K562 (cell line): ENCODE data around the gene TAOK2. TPM values are rescaled to one million over a fixed set of nuclear protein-coding genes. Genes with fewer than 3 reads are reported as not detected.

Experiments
- CBX1 ChIP-seq: sonication (generic); IDR thresholded peaks from 2 replicates; pipeline ENCODE4 v1.6.1; 2016; ENCODE audit warnings: antibody characterized with exemption, low read depth, mild to moderate bottlenecking
- CREM ChIP-seq: IDR thresholded peaks from 2 replicates; pipeline ENCODE4 v1.6.1; 2014; ENCODE audit warnings: antibody characterized with exemption, low read depth
- DDX20 ChIP-seq: fragments of 450-650 bp; IDR thresholded peaks from 2 replicates; pipeline ENCODE4 v1.6.1; 2016; ENCODE audit warnings: missing genetic modification characterization, low read depth, mild to moderate bottlenecking, missing compliant biosample characterization, moderate library complexity
- EZH2 ChIP-seq: IDR thresholded peaks from 2 replicates; pipeline ENCODE4 v1.6.1; 2012; ENCODE audit warnings: low read depth, mild to moderate bottlenecking, inconsistent platforms, low read length, borderline replicate concordance
- FOXK2 ChIP-seq, 2 experiments: fragments of 450-650 bp; IDR thresholded peaks in 1 of 2; conservative IDR thresholded peaks in 1 of 2; 2 replicates each; pipeline ENCODE4 v1.6.1; 2016; ENCODE audit warnings: low read depth in 2 of 2, mild to moderate bottlenecking in 1 of 2
- GTF2A2 ChIP-seq: IDR thresholded peaks from 2 replicates; pipeline ENCODE4 v1.6.1; 2016; ENCODE audit warnings: mild to moderate bottlenecking, missing genetic modification characterization, missing compliant biosample characterization
- HMG20A ChIP-seq: fragments of 450-650 bp; formaldehyde crosslinking; conservative IDR thresholded peaks from 2 replicates; pipeline ENCODE4 v1.4.0; 2020; ENCODE audit warnings: mild to moderate bottlenecking, mixed read lengths
- HOXB6 ChIP-seq: fragments of 250-450 bp; sonication (Bioruptor Pico); IDR thresholded peaks from 2 replicates; pipeline ENCODE4 v1.5.1; 2022; ENCODE audit warnings: mild to moderate bottlenecking, borderline replicate concordance
- NEUROD1 ChIP-seq: fragments of 150-350 bp; IDR thresholded peaks from 2 replicates; pipeline ENCODE4 v1.6.1; 2014; ENCODE audit warnings: borderline replicate concordance, low read length, low read depth; ENCODE audit not compliant: partially characterized antibody
- NR2F6 ChIP-seq: fragments of 450-650 bp; formaldehyde crosslinking; IDR thresholded peaks from 2 replicates; pipeline ENCODE4 v1.4.0; 2020; ENCODE audit warnings: mild to moderate bottlenecking
- PRDM10 ChIP-seq: fragments of 450-650 bp; IDR thresholded peaks from 2 replicates; pipeline ENCODE4 v1.6.1; 2018; ENCODE audit not compliant: partially characterized antibody
- PRMT5 ChIP-seq: sonication (generic); formaldehyde crosslinking; IDR thresholded peaks from 2 replicates; pipeline ENCODE4 v1.5.0; 2020; ENCODE audit warnings: missing genetic modification reagents
- RFX7 ChIP-seq: fragments of 250-450 bp; sonication (Bioruptor Pico); IDR thresholded peaks from 2 replicates; pipeline ENCODE4 v1.5.1; 2021; ENCODE audit warnings: mild to moderate bottlenecking
- STAG1 ChIP-seq: sonication (generic); formaldehyde crosslinking; IDR thresholded peaks from 2 replicates; pipeline ENCODE4 v1.5.0; 2020; ENCODE audit warnings: missing genetic modification reagents, borderline replicate concordance
- ZNF764 ChIP-seq: fragments of 250-450 bp; sonication (Bioruptor Pico); IDR thresholded peaks from 2 replicates; pipeline ENCODE4 v1.4.0; 2020; ENCODE audit warnings: low read depth, mild to moderate bottlenecking, moderate library complexity
- polyA plus RNA-seq, 8 experiments: library from polyadenylated mRNA; depleted of rRNA in 4 of 8; stranded (reverse) in 5 of 8; unstranded in 3 of 8; fragments of >200 nt; fragmentation: Nextera tagmentation in 2 of 8; fragmentation: Illumina TruSeq in 1 of 8; extraction: Ambion mirVana in 2 of 8; extraction: Trizol in 1 of 8; gene quantifications; 2 replicates each; pipeline versions ENCODE4 v1.2.1 to v1.2.3, GENCODE V29; 2011 to 2014; ENCODE audit warnings: inconsistent platforms in 1 of 8, missing spikeins in 1 of 8
- total RNA-seq, 7 experiments: library from RNA; depleted of rRNA in 6 of 7; stranded (reverse); fragments of >200 nt in 6 of 7; fragmentation: Illumina TruSeq in 2 of 7; extraction: Trizol in 2 of 7; gene quantifications; 2 replicates each; pipeline versions ENCODE4 v1.2.1 to v1.2.3, GENCODE V29; 2011 to 2021; ENCODE audit warnings: low replicate concordance in 1 of 7
- TF ChIP-seq, protein P1 (sequence below): fragments of 250-450 bp; sonication (Bioruptor Pico); IDR thresholded peaks from 2 replicates; pipeline ENCODE4 v1.8.0; 2022; ENCODE audit warnings: moderate library complexity, mild to moderate bottlenecking, inconsistent platforms
- TF ChIP-seq, protein P2 (sequence below): sonication (generic); formaldehyde crosslinking; IDR thresholded peaks from 2 replicates; pipeline ENCODE4 v1.8.1; 2023; ENCODE audit warnings: mild to moderate bottlenecking, missing genetic modification reagents
- TF ChIP-seq, protein P3 (sequence below): IDR thresholded peaks from 2 replicates; pipeline ENCODE4 v1.6.1; 2012; ENCODE audit warnings: low read depth, low read length, improper control_type of control experiment, borderline replicate concordance

The TAOK2 gene
- total and polyA plus RNA-seq, 9 of the 15 experiments (the other 6 are each of a cell fraction or from before 2014, with no cell fraction given) = 0.10 to 41.8 (median 13.7) TPM

- TF ChIP-seq, protein P1, sequence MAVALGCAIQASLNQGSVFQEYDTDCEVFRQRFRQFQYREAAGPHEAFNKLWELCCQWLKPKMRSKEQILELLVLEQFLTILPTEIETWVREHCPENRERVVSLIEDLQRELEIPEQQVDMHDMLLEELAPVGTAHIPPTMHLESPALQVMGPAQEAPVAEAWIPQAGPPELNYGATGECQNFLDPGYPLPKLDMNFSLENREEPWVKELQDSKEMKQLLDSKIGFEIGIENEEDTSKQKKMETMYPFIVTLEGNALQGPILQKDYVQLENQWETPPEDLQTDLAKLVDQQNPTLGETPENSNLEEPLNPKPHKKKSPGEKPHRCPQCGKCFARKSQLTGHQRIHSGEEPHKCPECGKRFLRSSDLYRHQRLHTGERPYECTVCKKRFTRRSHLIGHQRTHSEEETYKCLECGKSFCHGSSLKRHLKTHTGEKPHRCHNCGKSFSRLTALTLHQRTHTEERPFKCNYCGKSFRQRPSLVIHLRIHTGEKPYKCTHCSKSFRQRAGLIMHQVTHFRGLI (CRISPR knock-in tag) = no peak
- TF ChIP-seq HOXB6 (CRISPR knock-in tag) = no peak
- no peak for TF ChIP-seq STAG1 (CRISPR knock-in tag)
- TF ChIP-seq FOXK2 (conservative IDR thresholded peaks at IDR 0.05 in 1 of 2, IDR thresholded peaks at IDR 0.05 in 1 of 2; ENCODE audit: low read depth in 2 of 2) = peak in 1 of 2 experiments; percentile 31; a peak in 1 of 4 replicates
- TF ChIP-seq PRMT5 = no peak
- no peak for TF ChIP-seq DDX20 (tag)
- no peak for TF ChIP-seq EZH2
- no peak for TF ChIP-seq ZNF764
- TF ChIP-seq CREM = no peak
- TF ChIP-seq, protein P2, sequence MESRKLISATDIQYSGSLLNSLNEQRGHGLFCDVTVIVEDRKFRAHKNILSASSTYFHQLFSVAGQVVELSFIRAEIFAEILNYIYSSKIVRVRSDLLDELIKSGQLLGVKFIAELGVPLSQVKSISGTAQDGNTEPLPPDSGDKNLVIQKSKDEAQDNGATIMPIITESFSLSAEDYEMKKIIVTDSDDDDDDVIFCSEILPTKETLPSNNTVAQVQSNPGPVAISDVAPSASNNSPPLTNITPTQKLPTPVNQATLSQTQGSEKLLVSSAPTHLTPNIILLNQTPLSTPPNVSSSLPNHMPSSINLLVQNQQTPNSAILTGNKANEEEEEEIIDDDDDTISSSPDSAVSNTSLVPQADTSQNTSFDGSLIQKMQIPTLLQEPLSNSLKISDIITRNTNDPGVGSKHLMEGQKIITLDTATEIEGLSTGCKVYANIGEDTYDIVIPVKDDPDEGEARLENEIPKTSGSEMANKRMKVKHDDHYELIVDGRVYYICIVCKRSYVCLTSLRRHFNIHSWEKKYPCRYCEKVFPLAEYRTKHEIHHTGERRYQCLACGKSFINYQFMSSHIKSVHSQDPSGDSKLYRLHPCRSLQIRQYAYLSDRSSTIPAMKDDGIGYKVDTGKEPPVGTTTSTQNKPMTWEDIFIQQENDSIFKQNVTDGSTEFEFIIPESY (CRISPR knock-in tag) = no peak
- TF ChIP-seq, protein P3, sequence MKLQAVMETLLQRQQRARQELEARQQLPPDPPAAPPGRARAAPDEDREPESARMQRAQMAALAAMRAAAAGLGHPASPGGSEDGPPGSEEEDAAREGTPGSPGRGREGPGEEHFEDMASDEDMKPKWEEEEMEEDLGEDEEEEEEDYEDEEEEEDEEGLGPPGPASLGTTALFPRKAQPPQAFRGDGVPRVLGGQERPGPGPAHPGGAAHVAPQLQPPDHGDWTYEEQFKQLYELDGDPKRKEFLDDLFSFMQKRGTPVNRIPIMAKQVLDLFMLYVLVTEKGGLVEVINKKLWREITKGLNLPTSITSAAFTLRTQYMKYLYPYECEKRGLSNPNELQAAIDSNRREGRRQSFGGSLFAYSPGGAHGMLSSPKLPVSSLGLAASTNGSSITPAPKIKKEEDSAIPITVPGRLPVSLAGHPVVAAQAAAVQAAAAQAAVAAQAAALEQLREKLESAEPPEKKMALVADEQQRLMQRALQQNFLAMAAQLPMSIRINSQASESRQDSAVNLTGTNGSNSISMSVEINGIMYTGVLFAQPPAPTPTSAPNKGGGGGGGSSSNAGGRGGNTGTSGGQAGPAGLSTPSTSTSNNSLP = peak; percentile 81; the same call in 1 of the 2 replicates
- no peak for TF ChIP-seq HMG20A
- TF ChIP-seq RFX7 (CRISPR knock-in tag) = no peak
- no peak for TF ChIP-seq CBX1
- TF ChIP-seq GTF2A2 (tag) = no peak
- TF ChIP-seq PRDM10 = no peak
- TF ChIP-seq NR2F6 (CRISPR knock-in tag) = no peak
- TF ChIP-seq NEUROD1 = no peak
Observed at GRCh38 chr16:30041841-30042240, 68.2 kb downstream of the TAOK2 start (continued).
